GM21526 (cell line): ENCODE measurements around the gene WDSUB1.
A peak's percentile ranks its signal among the peaks of the same experiment; 100 is the strongest.

Source experiments
- ATAC-seq: cut with Tn5 transposase; IDR thresholded peaks from one replicate; pipeline ENCODE4 v1.9.1; 2021; ENCODE audit warnings: moderate library complexity; ENCODE audit not compliant: unreplicated experiment, low FRiP score

Gene WDSUB1

GRCh38 chr2:159285929-159286708 is at the start of gene WDSUB1:
WDSUB1 (minus strand) TSS chr2:159286703; CDS start chr2:159283069, 3,634 bp downstream.
- no peak for ATAC-seq

- ATAC-seq = no peak
These were observed 40.2 kb upstream of the WDSUB1 start for GRCh38 chr2:159326569-159327255.

GRCh38 chr2:159322419-159322818 is 35.9 kb upstream of the WDSUB1 start:
- ATAC-seq = no peak

- ATAC-seq = no peak
These were observed 31.0 kb upstream of the WDSUB1 start for GRCh38 chr2:159317392-159318088.

- no peak for ATAC-seq
These were observed 21.4 kb upstream of the WDSUB1 start for GRCh38 chr2:159307942-159308341.

GRCh38 chr2:159300586-159300985 is 14.1 kb upstream of the WDSUB1 start:
- ATAC-seq = no peak

GRCh38 chr2:159298967-159299366 is 12.5 kb upstream of the WDSUB1 start:
- ATAC-seq = no peak

GRCh38 chr2:159297042-159297707 is 10.7 kb upstream of the WDSUB1 start:
- ATAC-seq = no peak

GRCh38 chr2:159292157-159292556 is 5.7 kb upstream of the WDSUB1 start:
- ATAC-seq = no peak

- no peak for ATAC-seq
These were observed 3.9 kb upstream of the WDSUB1 start for GRCh38 chr2:159290289-159290907.

- no peak for ATAC-seq
These were observed 1.2 kb upstream of the WDSUB1 start for GRCh38 chr2:159287733-159288132.

GRCh38 chr2:159286709-159287441 is 372 bp upstream of the WDSUB1 start:
- ATAC-seq = peak; percentile 90

GRCh38 chr2:159285433-159285832 is 1.1 kb downstream of the WDSUB1 start:
- ATAC-seq = no peak

GRCh38 chr2:159283529-159283928 is 3.0 kb downstream of the WDSUB1 start:
- ATAC-seq = no peak

- no peak for ATAC-seq
These were observed 5.5 kb downstream of the WDSUB1 start for GRCh38 chr2:159281002-159281401.

- ATAC-seq = no peak
These were observed 6.8 kb downstream of the WDSUB1 start for GRCh38 chr2:159279700-159280099.

GRCh38 chr2:159275111-159275510 is 11.4 kb downstream of the WDSUB1 start:
- ATAC-seq = no peak

- ATAC-seq = no peak
These were observed 14.3 kb downstream of the WDSUB1 start for GRCh38 chr2:159272156-159272555.

GRCh38 chr2:159270744-159271379 is 15.6 kb downstream of the WDSUB1 start:
- no peak for ATAC-seq
